Endothelial cell (in vitro differentiated cells): ENCODE data around the gene COL26A1. TPM values are rescaled to one million over a fixed set of nuclear protein-coding genes. Genes with fewer than 3 reads are reported as not detected.

Experiments
- DNase-seq: peaks from one replicate; pipeline ENCODE4 v3.0.0; 2021; ENCODE audit warnings: low spot score
- H3K27ac Mint-ChIP-seq: one replicate; pipeline ENCODE4 v1.8.0; 2021; ENCODE audit warnings: mixed read lengths, inconsistent platforms; ENCODE audit not compliant: unreplicated experiment
- H3K27me3 Mint-ChIP-seq: one replicate; pipeline ENCODE4 v1.8.0; 2021; ENCODE audit warnings: mild to moderate bottlenecking, moderate library complexity, mixed read lengths, inconsistent platforms; ENCODE audit not compliant: unreplicated experiment
- H3K36me3 Mint-ChIP-seq: one replicate; pipeline ENCODE4 v1.8.0; 2021; ENCODE audit warnings: mild to moderate bottlenecking, low read depth, mixed read lengths, inconsistent platforms; ENCODE audit not compliant: unreplicated experiment
- H3K4me1 Mint-ChIP-seq: one replicate; pipeline ENCODE4 v1.8.0; 2021; ENCODE audit warnings: mild to moderate bottlenecking, mixed read lengths, inconsistent platforms; ENCODE audit not compliant: unreplicated experiment
- H3K4me3 Mint-ChIP-seq: one replicate; pipeline ENCODE4 v1.8.0; 2021; ENCODE audit warnings: mild to moderate bottlenecking, mixed read lengths, inconsistent platforms; ENCODE audit not compliant: unreplicated experiment
- H3K9me3 Mint-ChIP-seq: one replicate; pipeline ENCODE4 v1.8.0; 2021; ENCODE audit warnings: mixed read lengths, inconsistent platforms; ENCODE audit not compliant: unreplicated experiment
- total RNA-seq: library from RNA; stranded (reverse); fragmentation: NEBNext Ultra II Directional; extraction: Animal tissue kit (Norgen Biotek cat#: 25700); gene quantifications from one replicate; pipeline ENCODE4 v1.2.1, GENCODE V29; 2021; ENCODE audit not compliant: unreplicated experiment
- TF ChIP-seq, protein P1 (sequence below): fragments of 200-600 bp; sonication (generic); IDR thresholded peaks from one replicate; pipeline ENCODE4 v1.5.0; 2021; ENCODE audit warnings: antibody characterized with exemption; ENCODE audit not compliant: unreplicated experiment

Gene COL26A1
- total RNA-seq, 1 donor from 2014 or later, result 6.1 TPM

DNA sequence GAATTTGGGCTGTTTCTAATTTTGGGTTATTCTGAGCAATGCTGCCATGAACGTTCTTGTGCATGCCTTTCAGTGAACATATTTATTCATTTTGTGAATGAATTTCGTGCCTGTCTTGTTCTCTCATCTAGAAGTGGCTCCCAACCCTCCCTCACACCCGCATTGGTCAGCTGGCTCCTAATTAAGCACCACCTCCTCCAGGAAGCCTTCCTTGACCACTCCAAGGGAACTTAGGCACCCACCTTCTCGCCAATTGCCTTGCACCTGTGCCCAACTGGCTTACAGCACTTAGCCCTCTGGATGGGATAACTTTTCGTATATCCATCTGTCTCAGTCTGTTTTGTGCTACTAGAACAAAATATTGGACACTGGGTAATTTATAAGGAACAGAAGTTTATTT lies 159.3 kb downstream of the COL26A1 start:
- DNase-seq, result no peak
- H3K27me3 Mint-ChIP-seq, result peaks cover 5% of the 10 kb centered on the region
- H3K27ac Mint-ChIP-seq, result no peak overlapping the region
- no peak overlapping the region for H3K4me3 Mint-ChIP-seq
- no peaks in the 10 kb centered on the region for H3K36me3 Mint-ChIP-seq
- H3K4me1 Mint-ChIP-seq, result no peaks in the 10 kb centered on the region
- H3K9me3 Mint-ChIP-seq, result no peaks in the 10 kb centered on the region
- TF ChIP-seq, protein P1, sequence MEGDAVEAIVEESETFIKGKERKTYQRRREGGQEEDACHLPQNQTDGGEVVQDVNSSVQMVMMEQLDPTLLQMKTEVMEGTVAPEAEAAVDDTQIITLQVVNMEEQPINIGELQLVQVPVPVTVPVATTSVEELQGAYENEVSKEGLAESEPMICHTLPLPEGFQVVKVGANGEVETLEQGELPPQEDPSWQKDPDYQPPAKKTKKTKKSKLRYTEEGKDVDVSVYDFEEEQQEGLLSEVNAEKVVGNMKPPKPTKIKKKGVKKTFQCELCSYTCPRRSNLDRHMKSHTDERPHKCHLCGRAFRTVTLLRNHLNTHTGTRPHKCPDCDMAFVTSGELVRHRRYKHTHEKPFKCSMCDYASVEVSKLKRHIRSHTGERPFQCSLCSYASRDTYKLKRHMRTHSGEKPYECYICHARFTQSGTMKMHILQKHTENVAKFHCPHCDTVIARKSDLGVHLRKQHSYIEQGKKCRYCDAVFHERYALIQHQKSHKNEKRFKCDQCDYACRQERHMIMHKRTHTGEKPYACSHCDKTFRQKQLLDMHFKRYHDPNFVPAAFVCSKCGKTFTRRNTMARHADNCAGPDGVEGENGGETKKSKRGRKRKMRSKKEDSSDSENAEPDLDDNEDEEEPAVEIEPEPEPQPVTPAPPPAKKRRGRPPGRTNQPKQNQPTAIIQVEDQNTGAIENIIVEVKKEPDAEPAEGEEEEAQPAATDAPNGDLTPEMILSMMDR, result no peak

DNA sequence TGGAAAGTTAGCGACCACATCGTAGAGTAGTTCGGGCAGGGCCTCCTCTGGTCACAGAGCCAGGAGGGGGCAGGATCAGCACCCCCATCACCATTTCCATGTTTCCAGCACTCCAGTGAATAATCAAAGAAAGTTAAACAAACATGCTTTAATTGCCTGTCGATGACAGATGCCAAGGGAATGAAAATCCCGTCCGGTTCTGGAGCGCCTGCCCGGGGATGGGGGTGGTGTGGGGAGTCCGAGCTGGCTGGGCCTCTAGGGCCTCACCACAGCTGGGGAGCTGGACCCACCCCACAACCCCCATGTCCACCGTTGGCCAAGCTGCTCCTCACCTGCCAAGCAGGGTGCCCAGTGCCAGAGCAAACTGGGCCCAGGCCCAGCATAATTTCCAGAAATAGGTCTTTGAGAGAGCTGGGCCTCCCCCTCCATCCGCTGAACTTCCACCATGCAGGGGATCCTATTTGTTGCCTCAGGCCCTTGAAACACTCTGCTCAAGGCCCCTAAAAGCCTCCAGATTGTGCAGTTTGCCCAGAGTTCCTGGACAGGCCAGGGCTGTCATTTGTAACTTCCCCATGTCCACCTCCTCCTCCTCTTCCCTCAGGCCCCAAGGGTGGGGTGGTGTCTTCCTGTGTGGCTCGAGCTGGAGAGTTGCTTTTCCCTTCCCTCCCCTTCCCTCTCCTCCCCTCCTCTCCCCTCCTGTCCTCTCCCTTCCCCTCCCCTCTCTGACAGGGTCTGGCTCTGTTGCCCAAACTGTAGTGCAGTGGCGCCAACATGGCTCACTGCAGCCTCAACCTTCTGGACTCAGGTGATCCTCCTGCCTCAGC lies 165.4 kb downstream of the COL26A1 start:
- Mint-ChIP-seq H3K4me1 (no peaks in the 10 kb centered on the region), H3K27me3 (peaks cover 2% of the 10 kb centered on the region), H3K36me3 (no peaks in the 10 kb centered on the region), H3K9me3 (no peaks in the 10 kb centered on the region), H3K27ac (no peak overlapping the region), H3K4me3 (no peak overlapping the region)
- TF ChIP-seq, protein P1, result no peak
- no peak for DNase-seq

DNA sequence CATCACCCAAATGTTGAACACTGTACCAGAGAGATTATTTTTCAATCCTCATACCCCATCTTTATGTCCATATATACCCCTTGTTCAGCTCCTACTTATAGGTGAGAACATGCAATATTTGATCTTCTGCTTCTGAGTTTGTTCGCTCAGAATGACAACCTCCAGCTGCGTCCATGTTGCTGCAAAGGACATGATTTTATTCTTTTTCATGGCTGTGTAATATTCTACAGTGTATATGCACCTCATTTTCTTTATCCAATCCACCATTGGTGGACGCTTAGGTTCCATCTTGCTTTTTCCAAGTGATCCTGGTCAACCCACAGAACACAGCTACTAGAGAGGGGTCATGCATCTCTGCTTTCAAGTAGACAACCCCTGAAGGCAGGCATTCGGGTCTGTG lies 166.9 kb downstream of the COL26A1 start:
- TF ChIP-seq, protein P1, result no peak
- Mint-ChIP-seq H3K4me3 (no peak overlapping the region), H3K4me1 (no peaks in the 10 kb centered on the region), H3K27me3 (peaks cover 2% of the 10 kb centered on the region), H3K27ac (no peak overlapping the region), H3K9me3 (no peaks in the 10 kb centered on the region), H3K36me3 (no peaks in the 10 kb centered on the region)
- no peak for DNase-seq

DNA sequence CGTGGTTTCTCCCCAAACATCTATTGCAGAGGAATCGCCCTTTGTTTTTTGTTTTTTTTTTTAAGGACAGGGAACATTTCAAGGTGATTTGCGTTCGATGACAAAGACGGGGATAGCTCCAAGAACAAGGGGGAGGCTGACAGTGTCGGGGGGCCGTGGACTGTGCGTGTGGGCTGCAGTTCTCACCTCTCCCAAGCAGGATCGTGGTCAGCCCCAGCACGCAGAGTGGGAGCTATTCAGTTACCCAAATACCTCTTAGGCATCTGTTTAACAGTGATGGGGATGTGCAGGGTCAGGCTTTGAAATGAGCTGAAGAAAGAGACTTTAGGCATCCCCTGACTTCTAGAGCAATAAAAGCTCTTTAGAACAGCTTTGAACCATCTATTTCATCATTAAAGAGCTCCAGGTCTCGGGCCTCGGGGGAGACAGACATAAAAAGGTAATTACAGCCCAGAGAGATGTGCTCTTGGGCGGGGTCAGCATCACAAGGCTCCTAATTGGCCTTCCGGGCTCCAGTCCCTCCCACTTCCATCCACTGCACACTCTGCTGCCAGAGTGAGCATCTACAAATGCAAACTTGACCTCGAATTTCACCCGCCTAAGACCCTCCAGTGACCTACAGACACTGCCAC lies 169.2 kb downstream of the COL26A1 start:
- no peak for DNase-seq

More for the DNA sequence above, 169.2 kb downstream of the COL26A1 start:
- Mint-ChIP-seq H3K9me3 (no peaks in the 10 kb centered on the region), H3K27ac (no peak overlapping the region), H3K4me1 (no peaks in the 10 kb centered on the region), H3K27me3 (peaks cover 2% of the 10 kb centered on the region), H3K4me3 (no peak overlapping the region), H3K36me3 (no peaks in the 10 kb centered on the region)
- TF ChIP-seq, protein P1, result no peak
